SHP77 treated with DMSO at 0.1 percent for 48 hours (cell line): Measurements from ENCODE around the gene ZNF433.
A peak's percentile ranks its signal among the peaks of the same experiment; 100 is the strongest.
"Not testable (repeated sequence)": the region's sequence is repeated elsewhere in the genome, so short reads cannot be mapped to it uniquely, and the experiment has no call there.

ENCODE experiments used
- DNase-seq: peaks from one replicate; lab custom pipeline; 2025; lab: John Stamatoyannopoulos, UW

ZNF433 gene

DNA sequence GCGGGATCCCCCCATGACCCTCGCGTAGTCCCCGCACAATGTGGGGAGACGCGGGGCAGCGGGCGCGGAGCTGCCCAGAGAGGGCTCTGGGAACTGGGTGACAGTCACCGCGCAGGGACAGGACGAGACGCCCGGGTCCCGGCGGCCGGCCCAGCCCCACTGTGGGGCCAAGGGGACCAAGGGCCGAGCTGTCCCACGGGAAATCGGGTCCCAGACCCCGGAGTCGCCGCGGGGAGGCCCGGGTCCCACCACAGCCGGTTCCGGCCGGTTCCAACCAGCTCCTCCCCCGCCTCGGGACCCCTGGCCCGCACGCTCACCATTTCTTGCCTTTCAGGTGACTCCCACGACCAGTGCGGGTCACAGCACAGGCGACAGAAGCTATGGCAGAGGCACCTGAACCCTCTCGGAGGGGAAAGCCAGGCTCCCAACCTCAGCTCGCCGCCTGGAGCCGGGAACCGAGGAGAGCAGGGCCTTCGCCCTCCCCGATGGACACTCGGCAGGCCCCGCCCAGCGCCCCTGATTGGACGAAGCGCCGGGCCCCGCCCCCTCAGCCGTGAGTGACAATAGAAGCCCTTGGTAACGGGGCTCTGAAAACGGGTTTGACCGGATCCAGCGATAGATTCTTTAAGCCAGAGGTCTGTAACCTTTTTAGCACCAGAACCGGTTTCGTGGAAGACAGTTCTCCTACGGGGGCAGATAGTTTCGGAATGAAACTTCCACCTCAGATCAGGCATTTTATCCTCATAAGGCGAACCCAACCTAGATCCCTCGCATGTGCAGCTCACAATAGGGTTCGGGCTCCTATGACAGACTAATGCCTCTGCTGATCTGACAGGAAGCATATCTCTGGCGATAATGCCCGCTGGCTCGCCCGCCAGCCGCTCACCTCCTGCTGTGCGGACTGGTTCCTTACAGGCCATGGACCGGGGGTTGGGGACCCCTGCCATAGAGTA is at the start of gene ZNF433:
Gene ZNF433, minus strand, starts transcription at position 460 of the 953 bp plus-strand sequence. Its CDS starts 140 bp downstream, at position 320.
- peak; percentile 68 for DNase-seq

DNA sequence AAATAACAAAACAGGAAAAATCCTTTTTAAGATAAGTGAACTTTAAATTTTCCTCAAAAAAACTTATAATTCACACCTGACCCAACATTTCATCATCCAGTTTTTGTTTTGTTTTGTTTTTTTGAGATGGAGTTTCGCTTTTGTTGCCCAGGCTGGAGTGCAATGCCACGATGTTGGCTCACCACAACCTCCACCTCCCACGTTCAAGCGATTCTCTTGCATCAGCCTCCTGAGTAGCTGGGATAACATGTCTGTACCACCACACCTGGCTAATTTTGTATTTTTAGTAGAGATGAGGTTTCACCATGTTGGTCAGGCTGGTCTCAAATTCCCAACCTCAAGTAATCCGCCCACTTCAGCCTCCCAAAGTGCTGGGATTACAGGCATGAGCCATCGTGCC is 47.9 kb upstream of the ZNF433 start:
- DNase-seq: not testable (repeated sequence)

- DNase-seq: no peak
Measured at GRCh38 chr19:12077375-12077774, 41.9 kb upstream of the ZNF433 start.

- not testable (repeated sequence) for DNase-seq
Measured at GRCh38 chr19:12076331-12076730, 40.9 kb upstream of the ZNF433 start.

- DNase-seq: no peak
Measured at GRCh38 chr19:12075538-12076139, 40.2 kb upstream of the ZNF433 start.

- no peak for DNase-seq
Measured at GRCh38 chr19:12064590-12065538, 29.4 kb upstream of the ZNF433 start, which contains the start of gene ZNF844. Gene ZNF844, plus strand, starts transcription at chr19:12064731. Its CDS starts 143 bp downstream, at chr19:12064874.

DNA sequence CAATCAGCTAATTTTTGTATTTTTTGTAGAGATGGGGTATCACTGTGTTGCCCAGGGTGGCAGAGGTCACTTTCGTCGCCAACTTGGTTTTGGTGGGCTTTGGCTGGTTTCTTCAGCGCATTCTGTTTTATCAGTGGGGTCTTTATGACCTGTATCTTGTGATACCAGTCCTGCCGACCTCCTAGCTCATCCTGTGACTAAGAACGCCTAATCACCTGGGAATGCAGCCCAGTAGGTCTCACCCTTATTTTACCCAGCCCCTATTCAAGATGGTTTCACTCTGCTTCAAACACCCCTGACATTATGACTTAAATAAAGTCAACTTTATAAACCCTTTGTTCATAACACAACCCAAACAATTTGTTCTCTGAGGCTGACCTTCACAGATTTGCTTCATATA is 20.3 kb upstream of the ZNF433 start:
- no peak for DNase-seq

- DNase-seq: peak; percentile 95
Measured at GRCh38 chr19:12052497-12053169, 17.2 kb upstream of the ZNF433 start, which contains the start of gene ZNF878. Gene ZNF878, minus strand, starts transcription at chr19:12052961. Its CDS starts 160 bp downstream, at chr19:12052801.

- no peak for DNase-seq
Measured at GRCh38 chr19:12052091-12052496, 16.6 kb upstream of the ZNF433 start.

DNA sequence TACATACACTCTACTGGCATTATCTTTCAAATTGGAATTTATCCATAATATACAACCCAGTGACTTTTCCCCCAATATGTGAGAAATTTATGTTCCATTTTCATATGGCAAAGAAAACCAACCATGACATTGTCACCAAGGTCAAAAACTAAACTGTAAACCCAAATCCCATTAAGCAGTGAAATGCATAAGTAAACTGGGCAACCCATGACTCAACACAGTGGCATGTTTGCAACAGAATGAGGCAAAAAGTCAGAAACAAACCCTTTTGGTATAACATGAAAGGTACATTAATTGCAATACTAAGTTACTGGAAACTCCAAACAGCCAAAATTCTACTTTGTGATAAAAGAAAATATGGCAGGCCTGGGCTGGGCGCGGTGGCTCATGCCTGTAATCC is 12.4 kb upstream of the ZNF433 start:
- DNase-seq: no peak

GRCh38 chr19:12043752-12044422 is 8.4 kb upstream of the ZNF433 start:
- DNase-seq: no peak

DNA sequence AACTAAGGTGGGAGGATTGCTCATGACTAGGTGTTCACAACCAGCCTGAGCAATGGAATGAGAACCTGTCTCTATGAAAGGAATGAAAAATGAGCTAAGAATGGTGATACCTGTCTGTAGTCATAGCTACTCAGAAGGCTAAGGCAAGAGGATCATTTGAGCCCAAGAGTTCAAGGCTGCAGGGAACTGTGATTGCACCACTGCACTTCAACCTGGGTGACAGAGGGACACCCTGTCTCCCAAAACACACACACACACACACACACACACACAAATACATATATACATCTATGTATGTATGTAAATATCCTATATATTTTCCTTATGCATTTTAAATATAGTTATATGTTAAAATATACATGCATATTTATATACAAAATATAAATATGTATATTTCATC is 7.4 kb upstream of the ZNF433 start:
- no peak for DNase-seq

DNA sequence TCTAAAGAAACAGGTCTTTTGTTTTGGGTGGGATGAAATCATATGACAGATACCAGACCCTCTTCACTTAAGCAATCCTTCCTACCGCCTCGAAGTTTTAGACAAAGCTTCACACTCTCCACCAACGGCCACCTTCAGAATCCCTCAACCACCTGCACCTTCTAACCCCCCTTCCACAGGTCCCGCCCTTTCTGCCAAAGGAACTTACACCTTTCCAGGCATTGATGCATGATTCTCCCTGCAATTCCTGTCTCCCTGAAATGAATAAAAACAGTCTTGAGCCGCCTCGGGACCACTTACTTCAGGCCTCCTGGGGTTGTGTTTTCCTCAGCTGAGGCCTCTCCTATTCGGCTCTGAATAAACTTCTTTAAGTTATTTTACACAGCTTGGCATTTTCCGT is 859 bp downstream of the ZNF433 start:
- DNase-seq: no peak

DNA sequence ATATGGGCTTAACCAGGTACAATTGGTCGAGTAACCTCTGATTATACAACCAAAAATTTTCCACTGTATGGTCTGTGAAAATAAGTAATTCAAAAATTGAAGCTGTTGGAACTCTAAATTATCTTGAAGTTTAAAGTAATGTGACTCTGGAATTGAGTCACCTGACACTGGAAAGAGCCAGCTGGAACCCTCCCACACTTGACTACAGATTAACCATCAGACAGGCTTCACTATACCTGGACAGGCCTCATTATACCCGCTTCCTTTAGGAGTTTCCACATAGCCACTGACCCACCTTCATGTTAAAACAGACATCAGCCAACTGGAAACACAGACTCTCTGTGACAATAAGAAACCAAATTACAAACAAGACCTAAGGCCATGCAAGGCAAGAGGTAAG is 1.3 kb downstream of the ZNF433 start:
- DNase-seq: no peak

GRCh38 chr19:12015753-12016116 is 19.7 kb downstream of the ZNF433 start:
- no peak for DNase-seq

DNA sequence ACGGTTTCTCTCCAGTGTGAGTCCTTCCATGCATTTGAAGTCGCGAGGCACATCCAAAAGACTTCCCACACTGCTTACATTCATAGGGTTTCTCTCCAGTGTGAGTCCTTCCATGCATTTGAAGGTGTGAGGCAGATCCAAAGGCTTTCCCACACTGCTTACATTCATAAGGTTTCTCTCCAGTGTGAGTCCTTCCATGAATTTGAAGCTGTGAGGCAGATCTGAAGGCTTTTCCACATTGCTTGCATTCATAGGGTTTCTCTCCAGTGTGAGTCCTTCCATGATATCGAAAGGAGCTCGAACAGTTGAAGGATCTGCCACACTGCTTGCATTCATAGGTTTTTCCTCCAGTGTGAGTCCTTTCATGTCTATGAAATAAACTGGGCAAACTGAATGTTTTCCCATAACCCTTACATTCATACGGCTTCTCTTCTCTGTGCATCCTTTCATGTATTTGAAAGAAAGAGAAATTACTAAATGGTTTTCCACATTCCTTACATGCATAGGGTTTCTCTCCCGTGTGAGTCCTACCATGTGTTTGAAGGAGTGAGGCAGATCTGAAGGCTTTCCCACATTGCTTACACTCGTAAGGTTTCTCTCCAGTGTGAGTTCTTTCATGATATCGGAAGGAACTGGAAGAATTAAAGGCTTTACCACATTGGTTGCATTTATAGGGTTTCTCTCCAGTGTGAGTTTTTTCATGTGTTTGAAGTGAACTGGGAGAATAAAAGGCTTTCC is 20.3 kb downstream of the ZNF433 start:
- DNase-seq: no peak

GRCh38 chr19:12000152-12000981 is 35.1 kb downstream of the ZNF433 start:
- no peak for DNase-seq

GRCh38 chr19:11995174-11995573 is 40.3 kb downstream of the ZNF433 start:
- DNase-seq: no peak

DNA sequence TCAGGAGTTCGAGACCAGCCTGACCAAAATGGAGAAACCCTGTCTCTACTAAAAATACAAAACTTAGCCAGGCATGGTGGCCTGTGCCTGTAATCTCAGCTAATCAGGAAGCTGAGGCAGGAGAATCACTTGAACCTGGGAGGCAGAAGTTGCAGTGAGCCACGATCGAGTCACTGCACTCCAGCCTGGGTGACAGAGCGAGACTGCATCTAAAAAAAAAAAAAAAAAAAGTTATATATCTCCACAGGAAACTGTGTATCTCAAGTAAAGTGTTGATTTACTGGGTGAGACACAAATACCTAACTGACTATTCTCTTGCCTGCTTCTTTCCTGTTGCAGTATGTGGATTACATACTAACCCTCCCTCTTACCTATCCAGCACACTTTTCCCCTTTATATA is 43.6 kb downstream of the ZNF433 start:
- DNase-seq: not testable (repeated sequence)
